AML-193 (cell line): ENCODE measurements around the gene XPNPEP2.

Experiments
- DNase-seq, 2 experiments: peaks; one replicate each; lab custom pipeline; 2025; lab: John Stamatoyannopoulos, UW

The XPNPEP2 gene

DNA sequence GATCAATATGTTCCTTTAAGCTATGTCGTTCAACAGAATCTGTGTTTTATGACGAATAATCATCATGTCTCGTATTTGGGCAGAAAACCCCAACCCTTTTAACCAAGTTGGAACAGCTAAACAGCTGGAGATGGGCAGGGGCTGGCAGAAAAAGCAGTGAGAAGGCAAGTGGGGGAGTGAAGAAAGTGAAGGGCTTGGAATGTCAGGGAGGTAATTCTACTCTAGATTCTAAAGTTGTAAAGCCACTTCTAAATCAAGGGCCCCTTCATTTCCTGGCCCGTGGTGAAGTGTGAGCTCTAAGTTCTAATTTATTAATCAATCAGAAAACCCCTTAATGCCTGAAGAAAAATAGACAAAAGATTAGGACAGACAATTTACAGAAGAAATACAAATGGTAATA lies 61.4 kb downstream of the XPNPEP2 start:
- no peak for DNase-seq

DNA sequence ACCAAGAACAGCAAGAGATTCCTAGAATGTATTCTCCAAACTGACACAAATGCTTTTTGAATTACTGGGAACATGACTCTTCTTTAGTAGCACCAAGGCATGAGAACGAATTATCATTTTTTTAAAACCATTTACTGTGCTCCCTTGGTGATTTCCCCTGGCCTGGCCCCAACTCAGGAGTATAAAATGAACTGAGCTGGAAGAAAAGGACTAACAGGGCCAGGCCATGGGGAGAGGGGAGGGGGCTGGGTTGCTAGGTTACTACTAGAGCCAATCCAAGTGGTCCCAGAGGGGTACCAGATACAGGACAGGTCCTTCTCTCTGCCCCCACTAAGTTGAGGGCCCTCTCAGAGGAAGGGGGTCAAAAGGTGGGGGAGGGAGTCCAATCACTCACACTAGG lies 64.1 kb downstream of the XPNPEP2 start:
- DNase-seq, result no peak

DNA sequence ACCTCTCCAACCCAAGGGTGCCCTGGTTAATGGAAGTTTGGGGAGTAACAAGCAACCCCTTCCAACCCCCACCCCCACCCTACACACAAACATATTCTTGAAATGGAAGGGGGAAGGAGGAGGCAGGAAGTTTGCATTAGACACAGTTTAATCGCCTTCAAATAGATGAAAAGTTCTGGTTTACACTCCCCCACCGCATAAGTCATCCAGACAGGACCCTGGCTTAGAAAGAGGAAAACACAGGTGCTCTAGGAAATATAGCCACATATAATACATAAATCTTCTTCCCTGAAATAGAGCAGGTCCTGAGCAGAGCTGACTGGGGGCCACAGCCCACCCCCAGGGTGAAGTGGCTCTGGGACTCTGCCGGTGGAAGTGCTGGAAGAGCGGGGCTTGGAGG lies 66.0 kb downstream of the XPNPEP2 start:
- no peak for DNase-seq

DNA sequence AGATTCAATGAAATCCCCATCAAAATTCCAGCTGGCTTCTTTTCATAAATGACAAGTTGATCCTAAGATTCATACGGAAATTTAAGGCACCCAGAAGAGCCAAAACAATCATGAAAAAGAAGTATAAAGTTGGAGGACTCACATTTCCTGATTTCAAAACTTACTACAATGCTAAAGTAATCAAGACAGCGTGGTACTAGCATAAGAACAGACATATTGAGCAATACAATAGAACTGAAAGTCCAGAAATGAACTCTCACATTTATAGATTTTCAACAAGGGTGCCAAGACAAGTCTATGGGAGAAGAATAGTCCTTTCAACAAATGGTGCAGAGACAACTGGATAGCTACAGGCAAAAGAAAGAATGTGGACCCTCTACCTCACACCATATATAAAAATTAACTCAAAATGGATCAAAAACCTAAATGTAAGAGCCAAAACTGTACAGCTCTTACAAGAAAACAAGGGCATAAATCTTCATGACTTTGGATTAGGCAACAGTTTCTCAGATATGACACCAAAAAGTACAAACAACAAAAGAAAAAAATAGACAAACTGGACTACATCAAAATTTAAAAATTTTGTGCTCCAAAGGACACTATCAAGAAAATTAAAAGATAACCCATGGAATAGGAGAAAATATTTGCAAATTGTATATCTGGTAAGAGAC lies 69.5 kb downstream of the XPNPEP2 start:
- DNase-seq, result peak in 1 of 2 experiments; percentile 14

DNA sequence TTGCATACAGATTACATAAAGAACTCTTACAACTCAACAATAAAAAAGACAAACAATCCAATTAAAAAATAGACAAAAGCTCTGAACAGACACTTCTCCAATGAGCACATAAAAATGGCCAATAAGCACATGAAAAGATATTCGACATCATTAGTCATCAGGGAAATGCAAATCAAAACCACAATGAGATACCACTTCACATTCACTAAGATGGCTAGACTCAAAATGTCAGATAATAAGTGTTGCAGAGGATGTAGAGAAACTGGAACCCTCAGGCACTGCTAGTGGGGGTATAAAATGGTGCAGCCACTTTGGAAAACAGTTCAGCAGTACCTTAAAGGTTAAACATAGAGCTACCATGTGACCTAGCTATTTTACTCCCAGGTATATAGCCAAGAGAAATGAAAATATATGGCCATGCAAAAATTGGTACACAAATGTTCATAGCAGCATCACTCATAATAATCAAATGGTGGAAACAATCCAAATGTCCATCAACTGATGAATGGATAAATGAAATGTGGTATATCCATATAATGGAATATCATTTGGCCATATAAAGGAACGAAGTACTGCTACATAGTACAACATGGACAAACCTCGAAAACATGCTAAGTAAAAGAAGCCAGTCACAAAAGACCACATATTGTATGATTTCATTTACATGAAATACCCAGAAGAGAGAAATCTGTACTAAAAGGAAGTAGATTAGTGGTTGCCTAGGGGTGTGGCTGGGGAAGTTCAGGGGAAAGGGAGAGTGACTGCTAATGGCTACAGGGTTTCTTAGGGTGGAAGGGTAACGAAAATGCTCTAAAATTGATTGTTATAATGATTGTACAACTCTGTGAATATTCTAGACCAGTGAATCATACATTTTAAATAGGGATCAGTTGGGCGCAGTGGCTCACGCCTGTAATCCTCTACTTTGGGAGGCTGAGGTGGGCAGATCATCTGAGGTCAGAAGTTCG lies 70.3 kb downstream of the XPNPEP2 start:
- no peak for DNase-seq

DNA sequence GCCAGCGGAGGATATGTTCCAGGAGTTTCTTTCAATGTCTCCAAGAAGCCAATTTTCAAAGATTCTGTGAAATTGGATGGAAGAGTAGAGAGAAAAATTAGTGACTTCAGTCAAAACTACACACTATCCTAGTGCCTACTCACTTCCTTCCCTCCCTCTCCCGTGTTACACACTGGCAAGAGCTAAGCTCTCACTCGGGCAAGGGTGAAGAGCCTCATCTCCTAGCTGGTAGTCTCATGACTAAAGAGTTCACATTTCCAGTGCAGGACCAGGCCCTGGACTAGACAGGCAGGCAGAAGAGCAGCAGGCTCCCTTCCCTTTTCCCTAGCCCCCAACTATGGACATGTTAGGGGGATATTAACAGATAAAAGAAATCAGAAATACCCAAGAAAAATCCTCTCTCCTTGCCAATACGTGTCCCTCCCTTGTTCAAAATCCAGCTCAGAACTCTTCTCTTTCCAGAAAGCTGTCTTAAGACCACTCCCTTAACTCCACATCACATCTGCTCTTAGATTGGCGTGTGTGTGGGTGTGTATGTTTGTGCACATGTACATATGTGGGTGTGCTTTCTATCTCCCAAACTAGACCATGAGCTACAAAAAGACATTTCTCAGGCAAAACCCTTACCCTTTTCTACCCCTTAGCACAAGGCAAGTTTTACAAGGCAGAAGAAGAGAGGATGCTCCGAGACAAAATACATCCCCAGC lies 75.0 kb downstream of the XPNPEP2 start:
- no peak for DNase-seq

DNA sequence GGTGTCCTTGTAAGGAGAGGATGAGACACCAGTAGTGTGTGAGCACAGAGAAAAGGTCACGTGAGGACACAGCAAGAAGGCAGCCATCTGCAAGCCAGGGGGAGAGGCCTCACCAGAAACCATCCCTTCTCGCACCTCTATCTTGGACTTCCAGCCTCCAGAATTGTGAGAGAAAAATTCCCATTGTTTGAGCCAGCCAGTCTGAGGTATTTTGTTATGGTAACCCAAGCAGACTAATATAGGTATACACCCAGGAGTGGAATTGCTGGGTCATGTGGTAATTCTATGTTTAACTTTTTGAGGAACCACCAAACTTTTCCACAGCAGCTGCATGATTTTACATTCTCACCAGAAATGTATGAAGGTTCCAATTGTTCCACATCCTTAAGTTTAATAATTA lies 79.3 kb downstream of the XPNPEP2 start:
- no peak for DNase-seq
